Testis (tissue), 2 donors: ENCODE measurements around the gene ADM2.

Source experiments
- POLR2A ChIP-seq: fragments of 450-650 bp; IDR thresholded peaks from one replicate; pipeline ENCODE4 v1.6.1; 2017; ENCODE audit warnings: antibody characterized with exemption, mild to moderate bottlenecking, moderate library complexity
- TF ChIP-seq, protein P1 (sequence below), 3 experiments: fragments of 450-650 bp in 2 of 3; fragments of 200-600 bp in 1 of 3; sonication (generic) in 1 of 3; IDR thresholded peaks; one replicate each; pipeline ENCODE4 v1.5.1; 2016 to 2019; ENCODE audit warnings: antibody characterized with exemption in 3 of 3, mild to moderate bottlenecking in 2 of 3, moderate library complexity in 1 of 3

DNA sequence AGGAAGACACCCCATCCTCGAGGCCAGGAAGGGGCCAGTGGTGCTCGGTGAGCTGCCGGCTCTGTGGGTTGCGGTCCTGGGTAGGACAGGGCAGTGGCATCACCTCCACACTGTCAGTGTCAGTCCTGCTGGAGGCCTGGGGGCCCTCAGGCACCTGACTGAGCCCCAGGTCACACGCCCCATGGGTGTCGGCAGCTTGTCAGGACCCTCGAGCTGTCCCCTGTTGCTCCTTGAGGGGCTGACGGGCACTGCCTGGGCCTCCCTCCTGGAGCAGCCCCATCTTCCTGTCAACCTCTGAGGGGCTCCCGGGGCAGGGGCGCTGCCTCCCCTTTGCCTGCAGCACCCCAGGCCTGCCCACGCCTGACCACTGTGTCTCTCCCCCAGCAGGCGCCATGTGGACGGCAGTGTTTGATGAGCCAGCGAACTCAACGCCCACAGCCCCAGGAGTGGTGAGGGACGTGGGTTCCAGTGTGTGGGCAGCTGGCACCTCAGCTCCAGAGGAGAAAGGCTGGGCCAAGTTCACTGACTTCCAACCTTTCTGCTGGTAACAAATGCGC is 42.0 kb upstream of the ADM2 start:
- TF ChIP-seq, protein P1, sequence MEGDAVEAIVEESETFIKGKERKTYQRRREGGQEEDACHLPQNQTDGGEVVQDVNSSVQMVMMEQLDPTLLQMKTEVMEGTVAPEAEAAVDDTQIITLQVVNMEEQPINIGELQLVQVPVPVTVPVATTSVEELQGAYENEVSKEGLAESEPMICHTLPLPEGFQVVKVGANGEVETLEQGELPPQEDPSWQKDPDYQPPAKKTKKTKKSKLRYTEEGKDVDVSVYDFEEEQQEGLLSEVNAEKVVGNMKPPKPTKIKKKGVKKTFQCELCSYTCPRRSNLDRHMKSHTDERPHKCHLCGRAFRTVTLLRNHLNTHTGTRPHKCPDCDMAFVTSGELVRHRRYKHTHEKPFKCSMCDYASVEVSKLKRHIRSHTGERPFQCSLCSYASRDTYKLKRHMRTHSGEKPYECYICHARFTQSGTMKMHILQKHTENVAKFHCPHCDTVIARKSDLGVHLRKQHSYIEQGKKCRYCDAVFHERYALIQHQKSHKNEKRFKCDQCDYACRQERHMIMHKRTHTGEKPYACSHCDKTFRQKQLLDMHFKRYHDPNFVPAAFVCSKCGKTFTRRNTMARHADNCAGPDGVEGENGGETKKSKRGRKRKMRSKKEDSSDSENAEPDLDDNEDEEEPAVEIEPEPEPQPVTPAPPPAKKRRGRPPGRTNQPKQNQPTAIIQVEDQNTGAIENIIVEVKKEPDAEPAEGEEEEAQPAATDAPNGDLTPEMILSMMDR (IDR thresholded peaks at IDR 0.05) = no peak
- TF ChIP-seq POLR2A = no peak
